Natural killer cell (primary cell): ENCODE results near the gene RRP8. TPM values are rescaled to one million over a fixed set of nuclear protein-coding genes. Genes with fewer than 3 reads are reported as not detected.

Experiments used
- ATAC-seq, 3 donors: fragments of 150-1000 bp in 2 of 3; fragments of 200-7000 bp in 1 of 3; cut with Tn5 transposase; 1 replicate in 1 of 3; 2 replicates in 2 of 3; pipeline ENCODE4 v1.10.0; 2021; ENCODE audit warnings: mild to moderate bottlenecking in 2 of 3, moderate library complexity in 2 of 3
- DNase-seq, 2 donors: peaks; one replicate each; pipeline versions ENCODE4 v3.0.0 to v3.0.0-alpha.2; 2013 to 2021; ENCODE audit warnings: mixed read lengths in 1 of 2
- H3K27ac ChIP-seq: one replicate; pipeline ENCODE4 v1.5.1; 2013; ENCODE audit warnings: mild to moderate bottlenecking, low read length
- H3K27me3 ChIP-seq: one replicate; pipeline ENCODE4 v1.6.1; 2013; ENCODE audit warnings: low read length; ENCODE audit not compliant: control insufficient read depth, insufficient read depth
- H3K36me3 ChIP-seq: one replicate; pipeline ENCODE4 v1.6.1; 2013; ENCODE audit warnings: low read length; ENCODE audit not compliant: control insufficient read depth, insufficient read depth
- H3K4me1 ChIP-seq: one replicate; pipeline ENCODE4 v1.6.1; 2013; ENCODE audit warnings: low read length; ENCODE audit not compliant: control insufficient read depth, insufficient read depth
- H3K4me3 ChIP-seq: one replicate; pipeline ENCODE4 v1.5.1; 2013; ENCODE audit warnings: low read length
- H3K9me3 ChIP-seq: one replicate; pipeline ENCODE4 v1.6.1; 2013; ENCODE audit warnings: low read length; ENCODE audit not compliant: control insufficient read depth, insufficient read depth
- H3K27ac Mint-ChIP-seq, 2 donors: one replicate each; pipeline ENCODE4 v1.8.0; 2022; ENCODE audit warnings: mild to moderate bottlenecking in 2 of 2, mixed read lengths in 2 of 2, moderate library complexity in 1 of 2
- H3K27me3 Mint-ChIP-seq, 2 donors: one replicate each; pipeline ENCODE4 v1.8.0; 2022; ENCODE audit warnings: low read depth in 2 of 2, mixed read lengths in 2 of 2
- H3K36me3 Mint-ChIP-seq: one replicate; pipeline ENCODE4 v1.8.0; 2022; ENCODE audit warnings: mixed read lengths
- H3K4me1 Mint-ChIP-seq, 2 donors: one replicate each; pipeline ENCODE4 v1.8.0; 2022; ENCODE audit warnings: mixed read lengths in 2 of 2
- H3K4me3 Mint-ChIP-seq: one replicate; pipeline ENCODE4 v1.8.0; 2022; ENCODE audit warnings: mild to moderate bottlenecking, moderate library complexity, mixed read lengths
- H3K9me3 Mint-ChIP-seq, 2 donors: one replicate each; pipeline ENCODE4 v1.8.0; 2022; ENCODE audit warnings: mixed read lengths in 2 of 2
- CTCF ChIP-seq: fragments of 200-600 bp; IDR thresholded peaks from one replicate; pipeline ENCODE4 v1.8.0; 2022; ENCODE audit warnings: antibody characterized with exemption
- WGBS: methylation state at CpG from one replicate; pipeline ENCODE4 v1.1.7; 2013; ENCODE audit warnings: missing lambda C conversion rate; ENCODE audit not compliant: insufficient coverage; 5-methylcytosine and 5-hydroxymethylcytosine counted together
- intact Hi-C: fragments of 100-400 bp; cut with micrococcal nuclease; formaldehyde crosslinking; loops from one replicate; pipeline ENCODE4 v1.14.2; 2022
- total RNA-seq, 4 donors: library from RNA; stranded (reverse); fragments of 120-200 nt in 1 of 4; gene quantifications; one replicate each; pipeline versions ENCODE4 v1.2.3 to v1.2.4, GENCODE V29; 2013 to 2022

Gene RRP8
- total RNA-seq, 3 donors from 2014 or later (not counting 1 experiment from before 2014, with no cell fraction given), result 31.3 to 35.9 (median 31.9) TPM

- WGBS, result 82% methylated on average over 2 of the region's 3 CpGs
- Histone ChIP-seq H3K9me3 (no peaks in the 10 kb centered on the region), H3K36me3 (no peaks in the 10 kb centered on the region), H3K27ac (no peak overlapping the region), H3K27me3 (no peaks in the 10 kb centered on the region), H3K4me3 (no peak overlapping the region), H3K4me1 (peaks cover 12% of the 10 kb centered on the region)
- DNase-seq (no peak), ATAC-seq (no peak)
- intact Hi-C loops, result no loop called here
- Mint-ChIP-seq H3K36me3 (no peaks in the 10 kb centered on the region), H3K9me3 (no peaks in the 10 kb centered on the region), H3K4me3 (no peak overlapping the region), H3K27me3 (no peaks in the 10 kb centered on the region), H3K27ac (no peak overlapping the region), H3K4me1 (no peaks in the 10 kb centered on the region)
- no peak for TF ChIP-seq CTCF
These were observed 34.5 kb upstream of the RRP8 start for GRCh38 chr11:6637871-6638270.

GRCh38 chr11:6636480-6636879 lies 33.1 kb upstream of the RRP8 start:
- no peak overlapping the region for H3K27ac Mint-ChIP-seq
- TF ChIP-seq CTCF, result no peak
- no peaks in the 10 kb centered on the region for H3K9me3 Mint-ChIP-seq
- H3K9me3 ChIP-seq, result no peaks in the 10 kb centered on the region
- H3K27ac ChIP-seq, result no peak overlapping the region
- no peaks in the 10 kb centered on the region for H3K36me3 ChIP-seq
- WGBS, result 82% methylated on average over 3 of the region's 3 CpGs
- no peaks in the 10 kb centered on the region for H3K27me3 ChIP-seq
- H3K4me1 ChIP-seq, result peaks cover 12% of the 10 kb centered on the region
- no peak overlapping the region for H3K4me3 ChIP-seq
- ATAC-seq (no peak), DNase-seq (no peak)
- H3K4me3 Mint-ChIP-seq, result no peak overlapping the region
- no peaks in the 10 kb centered on the region for H3K36me3 Mint-ChIP-seq
- intact Hi-C loops, result no loop called here
- H3K4me1 Mint-ChIP-seq, result no peaks in the 10 kb centered on the region
- H3K27me3 Mint-ChIP-seq, result no peaks in the 10 kb centered on the region

GRCh38 chr11:6635082-6635932 lies 31.9 kb upstream of the RRP8 start:
- H3K4me3 ChIP-seq, result no peak overlapping the region

More at GRCh38 chr11:6635082-6635932, 31.9 kb upstream of the RRP8 start:
- Histone ChIP-seq H3K36me3 (no peaks in the 10 kb centered on the region), H3K27ac (no peak overlapping the region), H3K27me3 (no peaks in the 10 kb centered on the region), H3K4me1 (peaks cover 12% of the 10 kb centered on the region), H3K9me3 (no peaks in the 10 kb centered on the region)
- Mint-ChIP-seq H3K4me1 (no peaks in the 10 kb centered on the region), H3K9me3 (no peaks in the 10 kb centered on the region), H3K27me3 (no peaks in the 10 kb centered on the region), H3K27ac (no peak overlapping the region), H3K36me3 (no peaks in the 10 kb centered on the region), H3K4me3 (no peak overlapping the region)
- TF ChIP-seq CTCF, result no peak
- DNase-seq (no peak), ATAC-seq (no peak)
- intact Hi-C loops, result no loop called here
- 40% methylated on average over 6 of the region's 10 CpGs for WGBS
